ENCODE measurements around the gene CYFIP1. TPM values are rescaled to one million over a fixed set of nuclear protein-coding genes. Genes with fewer than 3 reads are reported as not detected.

CYFIP1 gene
- polyA plus RNA-seq, 2 of the 4 experiments (the other 2 are of a cell fraction), result 68.2 to 69.4 TPM

DNA sequence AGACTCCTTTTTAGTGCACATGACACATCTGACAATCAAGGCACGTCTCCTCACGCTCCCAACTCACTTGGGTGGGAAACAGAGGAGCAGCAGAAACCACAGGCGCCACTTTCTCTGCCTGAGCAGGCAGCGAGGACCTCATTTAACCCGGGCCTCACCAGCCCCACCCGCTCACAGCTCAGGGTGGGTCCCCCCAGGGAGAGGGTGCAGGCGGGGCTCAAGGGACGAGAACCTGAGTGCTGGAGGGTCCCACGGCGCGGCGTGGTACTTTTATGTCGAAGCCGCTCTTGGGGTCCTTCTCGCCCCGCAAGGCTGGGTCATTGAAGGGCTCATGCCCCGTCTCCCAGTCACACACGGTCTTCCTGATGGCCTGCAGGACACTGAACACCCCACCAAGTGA is 62.6 kb downstream of the CYFIP1 start (continued):
- TF ChIP-seq CBX8 (IDR thresholded peaks at IDR 0.05) (no peak), MAFK (IDR thresholded peaks at IDR 0.05; ENCODE audit: partially characterized antibody) (no peak), PHF8 (IDR thresholded peaks at IDR 0.05; ENCODE audit: borderline replicate concordance, low read depth) (no peak), RFX5 (IDR thresholded peaks at IDR 0.05) (no peak)

DNA sequence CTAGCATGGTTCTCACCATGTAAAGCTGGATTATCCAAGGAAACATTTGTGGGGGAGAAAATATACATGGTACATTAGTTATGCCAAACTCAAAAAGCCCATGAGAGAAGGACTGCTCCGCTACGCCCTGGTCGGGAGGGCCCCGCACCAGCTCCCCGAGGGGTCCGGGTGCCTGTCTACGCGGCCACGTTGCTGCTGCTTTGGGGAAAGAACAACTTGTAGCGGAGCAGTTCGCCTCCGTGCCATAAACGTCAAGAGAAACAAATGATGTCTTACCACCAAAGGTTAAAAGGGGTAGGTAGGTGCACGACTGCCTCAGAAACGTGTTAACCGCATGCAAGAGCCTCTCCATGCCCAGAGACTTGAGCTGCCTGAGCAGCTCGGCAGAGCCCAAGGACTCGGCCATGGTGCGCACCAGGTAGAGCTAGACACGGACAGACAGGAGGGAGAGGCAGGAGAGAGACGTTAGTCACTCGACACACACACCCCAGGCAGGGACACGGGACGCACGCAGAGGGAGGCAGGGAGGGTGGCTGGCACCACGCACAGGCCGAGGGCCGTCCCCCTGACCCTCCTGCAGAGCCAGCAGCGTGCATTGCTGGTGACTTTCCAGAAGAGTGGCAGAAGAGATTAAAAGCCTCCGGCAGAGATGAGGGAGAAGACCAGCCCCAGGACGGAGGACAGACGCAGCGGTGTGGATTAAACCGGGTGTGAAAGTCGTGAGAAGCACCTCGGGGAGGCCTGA is 63.4 kb downstream of the CYFIP1 start:
- CTCF ChIA-PET, result no interaction called here

DNA sequence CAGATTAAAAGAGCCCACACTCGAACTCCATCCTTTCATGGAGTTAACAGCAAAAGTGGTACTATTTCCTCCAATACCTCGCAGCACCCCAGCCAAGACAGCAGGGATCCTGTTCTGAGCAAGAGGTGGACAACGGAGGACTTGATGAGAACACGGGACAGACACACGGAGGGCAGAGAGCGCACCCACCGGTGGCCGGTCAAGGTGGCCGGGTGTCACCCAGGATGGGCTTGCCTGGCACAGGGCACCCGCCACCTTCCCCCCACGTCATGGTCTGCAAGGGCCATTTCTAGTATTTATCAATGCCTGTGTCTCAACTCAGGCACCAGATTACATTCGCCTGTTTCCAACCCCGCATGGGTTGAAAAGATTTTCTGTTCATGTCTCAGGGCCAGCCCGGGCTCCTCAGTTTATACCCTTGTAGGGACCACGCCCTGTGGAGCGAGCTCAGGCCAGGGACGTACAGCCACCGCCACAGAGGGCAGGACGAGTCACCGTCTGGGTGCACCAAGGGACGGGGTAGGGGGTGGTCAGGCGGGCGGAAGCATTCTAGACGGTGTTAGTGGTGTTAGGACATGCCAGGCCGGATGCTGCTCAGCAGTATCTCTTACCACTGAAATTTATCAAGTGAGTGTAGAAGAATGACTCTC is 64.2 kb downstream of the CYFIP1 start:
- DNase-seq (ENCODE audit: low read depth in 1 of 2, low spot score in 1 of 2) (no peak), FAIRE-seq (no peak), ATAC-seq (no peak)
- WGBS (ENCODE audit: missing lambda C conversion rate), result 90% methylated on average over 25 of the region's 25 CpGs
- H3K4me3 ChIP-seq, result no peak overlapping the region
- H3K9me3 ChIP-seq, result no peaks in the 10 kb centered on the region
- CTCF ChIA-PET, result no interaction called here
- H3K27ac ChIP-seq, result no peak overlapping the region
- H3K4me2 ChIP-seq, result no peak overlapping the region
- POLR2A ChIA-PET, result no interaction called here
- H3K4me1 ChIP-seq, result peaks cover 9% of the 10 kb centered on the region; the same call in 2 of the 3 replicates
- TF ChIP-seq CHD2 (IDR thresholded peaks at IDR 0.05; ENCODE audit: low read length, partially characterized antibody), result no peak
- TF ChIP-seq GATA3 (IDR thresholded peaks at IDR 0.05; ENCODE audit: borderline replicate concordance), result no peak
- no peak for TF ChIP-seq HEYL (CRISPR knock-in tag; IDR thresholded peaks at IDR 0.05)
- TF ChIP-seq RARB (CRISPR knock-in tag; IDR thresholded peaks at IDR 0.05), result no peak
- no peak for TF ChIP-seq RCOR1 (IDR thresholded peaks at IDR 0.05; ENCODE audit: low read depth, low read length)
- no peak for TF ChIP-seq FOSB (CRISPR knock-in tag; IDR thresholded peaks at IDR 0.05)
- no peak for TF ChIP-seq FOSL2 (IDR thresholded peaks at IDR 0.05)
- TF ChIP-seq FOSL2 (CRISPR knock-in tag; IDR thresholded peaks at IDR 0.05), result no peak
- TF ChIP-seq, protein P1, sequence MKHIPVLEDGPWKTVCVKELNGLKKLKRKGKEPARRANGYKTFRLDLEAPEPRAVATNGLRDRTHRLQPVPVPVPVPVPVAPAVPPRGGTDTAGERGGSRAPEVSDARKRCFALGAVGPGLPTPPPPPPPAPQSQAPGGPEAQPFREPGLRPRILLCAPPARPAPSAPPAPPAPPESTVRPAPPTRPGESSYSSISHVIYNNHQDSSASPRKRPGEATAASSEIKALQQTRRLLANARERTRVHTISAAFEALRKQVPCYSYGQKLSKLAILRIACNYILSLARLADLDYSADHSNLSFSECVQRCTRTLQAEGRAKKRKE (CRISPR knock-in tag; IDR thresholded peaks at IDR 0.05; ENCODE audit: low read depth), result no peak
- TF ChIP-seq, protein P2, sequence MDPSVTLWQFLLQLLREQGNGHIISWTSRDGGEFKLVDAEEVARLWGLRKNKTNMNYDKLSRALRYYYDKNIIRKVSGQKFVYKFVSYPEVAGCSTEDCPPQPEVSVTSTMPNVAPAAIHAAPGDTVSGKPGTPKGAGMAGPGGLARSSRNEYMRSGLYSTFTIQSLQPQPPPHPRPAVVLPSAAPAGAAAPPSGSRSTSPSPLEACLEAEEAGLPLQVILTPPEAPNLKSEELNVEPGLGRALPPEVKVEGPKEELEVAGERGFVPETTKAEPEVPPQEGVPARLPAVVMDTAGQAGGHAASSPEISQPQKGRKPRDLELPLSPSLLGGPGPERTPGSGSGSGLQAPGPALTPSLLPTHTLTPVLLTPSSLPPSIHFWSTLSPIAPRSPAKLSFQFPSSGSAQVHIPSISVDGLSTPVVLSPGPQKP (IDR thresholded peaks at IDR 0.05; ENCODE audit: low read depth, low read length), result no peak
- no peak for TF ChIP-seq MAZ (IDR thresholded peaks at IDR 0.05; ENCODE audit: borderline replicate concordance, low read depth, low read length)
- no peak for TF ChIP-seq CBX2 (IDR thresholded peaks at IDR 0.05; ENCODE audit: borderline replicate concordance, low read depth)
- TF ChIP-seq SREBF2 (IDR thresholded peaks at IDR 0.05), result no peak
- no peak for TF ChIP-seq CHD4 (IDR thresholded peaks at IDR 0.05; ENCODE audit: borderline replicate concordance)

More for the DNA sequence above, 63.4 kb downstream of the CYFIP1 start:
- FAIRE-seq, result no peak
- Histone ChIP-seq H3K27ac (no peak overlapping the region), H3K4me1 (peaks cover 9% of the 10 kb centered on the region; the same call in 2 of the 3 replicates), H3K9me3 (no peaks in the 10 kb centered on the region), H3K4me3 (no peak overlapping the region), H3K4me2 (no peak overlapping the region)
- POLR2A ChIA-PET, result no interaction called here
- WGBS (ENCODE audit: missing lambda C conversion rate), result 92% methylated on average over 36 of the region's 36 CpGs
- no peak for ATAC-seq
- DNase-seq (ENCODE audit: low read depth in 1 of 2, low spot score in 1 of 2), result no peak
- no peak for TF ChIP-seq MYC (IDR thresholded peaks at IDR 0.05; ENCODE audit: borderline replicate concordance, low read length)
- TF ChIP-seq, protein P3, sequence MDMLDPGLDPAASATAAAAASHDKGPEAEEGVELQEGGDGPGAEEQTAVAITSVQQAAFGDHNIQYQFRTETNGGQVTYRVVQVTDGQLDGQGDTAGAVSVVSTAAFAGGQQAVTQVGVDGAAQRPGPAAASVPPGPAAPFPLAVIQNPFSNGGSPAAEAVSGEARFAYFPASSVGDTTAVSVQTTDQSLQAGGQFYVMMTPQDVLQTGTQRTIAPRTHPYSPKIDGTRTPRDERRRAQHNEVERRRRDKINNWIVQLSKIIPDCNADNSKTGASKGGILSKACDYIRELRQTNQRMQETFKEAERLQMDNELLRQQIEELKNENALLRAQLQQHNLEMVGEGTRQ (IDR thresholded peaks at IDR 0.05), result no peak
- TF ChIP-seq, protein P4, sequence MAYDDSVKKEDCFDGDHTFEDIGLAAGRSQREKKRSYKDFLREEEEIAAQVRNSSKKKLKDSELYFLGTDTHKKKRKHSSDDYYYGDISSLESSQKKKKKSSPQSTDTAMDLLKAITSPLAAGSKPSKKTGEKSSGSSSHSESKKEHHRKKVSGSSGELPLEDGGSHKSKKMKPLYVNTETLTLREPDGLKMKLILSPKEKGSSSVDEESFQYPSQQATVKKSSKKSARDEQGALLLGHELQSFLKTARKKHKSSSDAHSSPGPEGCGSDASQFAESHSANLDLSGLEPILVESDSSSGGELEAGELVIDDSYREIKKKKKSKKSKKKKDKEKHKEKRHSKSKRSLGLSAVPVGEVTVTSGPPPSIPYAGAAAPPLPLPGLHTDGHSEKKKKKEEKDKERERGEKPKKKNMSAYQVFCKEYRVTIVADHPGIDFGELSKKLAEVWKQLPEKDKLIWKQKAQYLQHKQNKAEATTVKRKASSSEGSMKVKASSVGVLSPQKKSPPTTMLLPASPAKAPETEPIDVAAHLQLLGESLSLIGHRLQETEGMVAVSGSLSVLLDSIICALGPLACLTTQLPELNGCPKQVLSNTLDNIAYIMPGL (CRISPR knock-in tag; IDR thresholded peaks at IDR 0.05; ENCODE audit: borderline replicate concordance), result no peak
- TF ChIP-seq ZC3H11A (IDR thresholded peaks at IDR 0.05), result no peak
- no peak for TF ChIP-seq JUNB (IDR thresholded peaks at IDR 0.05)
- TF ChIP-seq, protein P5, sequence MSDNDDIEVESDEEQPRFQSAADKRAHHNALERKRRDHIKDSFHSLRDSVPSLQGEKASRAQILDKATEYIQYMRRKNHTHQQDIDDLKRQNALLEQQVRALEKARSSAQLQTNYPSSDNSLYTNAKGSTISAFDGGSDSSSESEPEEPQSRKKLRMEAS (IDR thresholded peaks at IDR 0.05), result no peak
- no peak for TF ChIP-seq SMC3 (IDR thresholded peaks at IDR 0.05)
- TF ChIP-seq, protein P6, sequence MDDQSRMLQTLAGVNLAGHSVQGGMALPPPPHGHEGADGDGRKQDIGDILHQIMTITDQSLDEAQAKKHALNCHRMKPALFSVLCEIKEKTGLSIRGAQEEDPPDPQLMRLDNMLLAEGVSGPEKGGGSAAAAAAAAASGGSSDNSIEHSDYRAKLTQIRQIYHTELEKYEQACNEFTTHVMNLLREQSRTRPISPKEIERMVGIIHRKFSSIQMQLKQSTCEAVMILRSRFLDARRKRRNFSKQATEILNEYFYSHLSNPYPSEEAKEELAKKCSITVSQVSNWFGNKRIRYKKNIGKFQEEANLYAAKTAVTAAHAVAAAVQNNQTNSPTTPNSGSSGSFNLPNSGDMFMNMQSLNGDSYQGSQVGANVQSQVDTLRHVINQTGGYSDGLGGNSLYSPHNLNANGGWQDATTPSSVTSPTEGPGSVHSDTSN (IDR thresholded peaks at IDR 0.05), result no peak
- no peak for TF ChIP-seq RCOR1 (IDR thresholded peaks at IDR 0.05; ENCODE audit: low read depth, low read length)
- no peak for TF ChIP-seq SREBF2 (IDR thresholded peaks at IDR 0.05)
- TF ChIP-seq HOXB5 (CRISPR knock-in tag; IDR thresholded peaks at IDR 0.05), result no peak
- no peak for TF ChIP-seq KDM1A (IDR thresholded peaks at IDR 0.05; ENCODE audit: low read depth)
- no peak for TF ChIP-seq HEYL (CRISPR knock-in tag; IDR thresholded peaks at IDR 0.05)
- TF ChIP-seq, protein P7, sequence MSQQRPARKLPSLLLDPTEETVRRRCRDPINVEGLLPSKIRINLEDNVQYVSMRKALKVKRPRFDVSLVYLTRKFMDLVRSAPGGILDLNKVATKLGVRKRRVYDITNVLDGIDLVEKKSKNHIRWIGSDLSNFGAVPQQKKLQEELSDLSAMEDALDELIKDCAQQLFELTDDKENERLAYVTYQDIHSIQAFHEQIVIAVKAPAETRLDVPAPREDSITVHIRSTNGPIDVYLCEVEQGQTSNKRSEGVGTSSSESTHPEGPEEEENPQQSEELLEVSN (IDR thresholded peaks at IDR 0.05; ENCODE audit: borderline replicate concordance, low read depth), result no peak
- TF ChIP-seq EHF (CRISPR knock-in tag; IDR thresholded peaks at IDR 0.05), result no peak
- TF ChIP-seq RFX5 (IDR thresholded peaks at IDR 0.05), result no peak
- no peak for TF ChIP-seq KDM5A (IDR thresholded peaks at IDR 0.05)
- no peak for TF ChIP-seq RNF2 (IDR thresholded peaks at IDR 0.05; ENCODE audit: borderline replicate concordance, low read depth)
